Gastrocnemius medialis (tissue), 4 donors: ENCODE measurements around the gene SELENOH. TPM values are rescaled to one million over a fixed set of nuclear protein-coding genes. Genes with fewer than 3 reads are reported as not detected.
A peak's percentile ranks its signal among the peaks of the same experiment; 100 is the strongest.
"Not testable (repeated sequence)": the region's sequence is repeated elsewhere in the genome, so short reads cannot be mapped to it uniquely, and the experiment has no call there.

ENCODE experiments used
- ATAC-seq, 2 donors: fragments of 150-250 bp; one replicate each; pipeline ENCODE4 v1.9.1; 2016
- DNase-seq, 2 donors: peaks; one replicate each; pipeline ENCODE4 v3.0.0-alpha.2; 2019
- H3K27ac ChIP-seq, 4 donors: fragments of 200-600 bp; sonication (generic); 1 replicate in 1 of 4; 2 replicates in 3 of 4; pipeline ENCODE4 v1.5.1; 2016 to 2018; ENCODE audit warnings: mild to moderate bottlenecking in 2 of 4, moderate library complexity in 1 of 4
- H3K27me3 ChIP-seq, 3 donors: fragments of 200-600 bp; sonication (generic) in 2 of 3; 1 replicate in 1 of 3; 2 replicates in 2 of 3; pipeline versions ENCODE4 v1.5.1 to v1.6.0; 2016 to 2019; ENCODE audit warnings: mild to moderate bottlenecking in 1 of 3, moderate library complexity in 1 of 3
- H3K36me3 ChIP-seq, 2 donors: fragments of 200-600 bp; sonication (generic) in 1 of 2; one replicate each; pipeline ENCODE4 v1.5.1; 2017 to 2018
- H3K4me1 ChIP-seq, 2 donors: fragments of 200-600 bp; sonication (generic) in 1 of 2; one replicate each; pipeline ENCODE4 v1.5.1; 2016 to 2017; ENCODE audit warnings: mild to moderate bottlenecking in 2 of 2
- H3K4me3 ChIP-seq, 4 donors: fragments of 200-600 bp; sonication (generic) in 3 of 4; 1 replicate in 1 of 4; 2 replicates in 3 of 4; pipeline ENCODE4 v1.5.1; 2016 to 2019; ENCODE audit warnings: mild to moderate bottlenecking in 2 of 4
- H3K9me3 ChIP-seq, 3 donors: fragments of 200-600 bp; sonication (generic) in 2 of 3; 1 replicate in 1 of 3; 2 replicates in 2 of 3; pipeline ENCODE4 v1.5.1; 2016 to 2019
- POLR2A ChIP-seq, 2 donors: fragments of 450-650 bp; IDR thresholded peaks; one replicate each; pipeline ENCODE4 v1.6.1; 2017; ENCODE audit warnings: antibody characterized with exemption in 2 of 2, mild to moderate bottlenecking in 2 of 2, moderate library complexity in 2 of 2
- in situ Hi-C, 4 donors: fragments of 200-750 bp; cut with MboI; loops; one replicate each; pipeline versions ENCODE4 v1.15.0 to v1.8.0; 2017; ENCODE audit warnings: low sequenced_read_pairs in 4 of 4
- intact Hi-C: fragments of 100-400 bp; cut with DNase I; formaldehyde crosslinking; loops from one replicate; pipeline ENCODE4 v1.15.1; 2023; ENCODE audit warnings: low total_unique reads
- total RNA-seq, 4 donors: library from RNA; depleted of rRNA; stranded (reverse); fragments of >200 nt; gene quantifications; one replicate each; pipeline versions ENCODE4 v1.1.0 to v1.2.3, GENCODE V29; 2016
- TF ChIP-seq, protein P1 (sequence below), 5 experiments: fragments of 450-650 bp in 3 of 5; fragments of 200-600 bp in 2 of 5; sonication (generic) in 2 of 5; IDR thresholded peaks in 4 of 5; conservative IDR thresholded peaks in 1 of 5; 1 replicate in 4 of 5; 2 replicates in 1 of 5; pipeline ENCODE4 v1.5.1; 2016 to 2019; ENCODE audit warnings: antibody characterized with exemption in 5 of 5, mild to moderate bottlenecking in 3 of 5, moderate library complexity in 3 of 5

The SELENOH gene
- total RNA-seq, 4 donors from 2014 or later: 94.7 to 145 (median 132) TPM

DNA sequence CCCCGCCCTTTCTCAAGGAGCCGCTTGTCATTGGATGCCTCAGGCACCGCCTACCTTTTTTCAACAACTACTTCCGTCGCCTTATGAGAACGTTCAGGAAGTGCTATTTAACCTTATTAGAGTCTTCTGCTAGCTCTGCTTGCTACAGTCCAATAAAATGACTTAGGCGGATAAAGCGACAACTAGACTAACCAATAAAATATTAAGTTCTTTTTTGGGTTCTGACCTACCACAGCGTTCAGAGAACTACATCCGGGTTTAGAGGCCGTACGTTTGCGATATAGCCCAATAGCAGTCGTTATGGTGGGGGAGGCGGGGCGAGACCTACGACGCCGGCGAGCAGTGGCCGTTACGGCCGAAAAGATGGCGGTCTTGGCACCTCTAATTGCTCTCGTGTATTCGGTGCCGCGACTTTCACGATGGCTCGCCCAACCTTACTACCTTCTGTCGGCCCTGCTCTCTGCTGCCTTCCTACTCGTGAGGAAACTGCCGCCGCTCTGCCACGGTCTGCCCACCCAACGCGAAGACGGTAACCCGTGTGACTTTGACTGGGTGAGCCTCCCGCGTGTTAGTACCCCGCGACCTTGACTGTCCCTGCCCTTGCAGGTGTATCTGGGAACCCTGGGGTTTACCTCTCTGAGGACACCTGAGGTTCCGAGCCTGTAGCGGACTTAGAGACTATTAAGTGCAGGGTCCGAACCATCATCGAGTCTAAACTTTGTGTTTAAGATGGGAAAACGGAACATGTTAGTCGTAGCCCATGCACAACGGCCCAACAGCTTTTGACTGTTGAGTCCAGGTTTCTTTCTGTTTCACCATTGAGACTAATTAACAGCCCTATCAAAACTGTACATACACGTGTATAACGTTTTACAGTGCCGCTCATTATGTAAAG is 28.8 kb upstream of the SELENOH start, which contains the start of gene TMX2:
TMX2 (plus strand) TSS at position 338 of the 895 bp plus-strand sequence; CDS start at position 364, 26 bp downstream.
- TF ChIP-seq, protein P1, sequence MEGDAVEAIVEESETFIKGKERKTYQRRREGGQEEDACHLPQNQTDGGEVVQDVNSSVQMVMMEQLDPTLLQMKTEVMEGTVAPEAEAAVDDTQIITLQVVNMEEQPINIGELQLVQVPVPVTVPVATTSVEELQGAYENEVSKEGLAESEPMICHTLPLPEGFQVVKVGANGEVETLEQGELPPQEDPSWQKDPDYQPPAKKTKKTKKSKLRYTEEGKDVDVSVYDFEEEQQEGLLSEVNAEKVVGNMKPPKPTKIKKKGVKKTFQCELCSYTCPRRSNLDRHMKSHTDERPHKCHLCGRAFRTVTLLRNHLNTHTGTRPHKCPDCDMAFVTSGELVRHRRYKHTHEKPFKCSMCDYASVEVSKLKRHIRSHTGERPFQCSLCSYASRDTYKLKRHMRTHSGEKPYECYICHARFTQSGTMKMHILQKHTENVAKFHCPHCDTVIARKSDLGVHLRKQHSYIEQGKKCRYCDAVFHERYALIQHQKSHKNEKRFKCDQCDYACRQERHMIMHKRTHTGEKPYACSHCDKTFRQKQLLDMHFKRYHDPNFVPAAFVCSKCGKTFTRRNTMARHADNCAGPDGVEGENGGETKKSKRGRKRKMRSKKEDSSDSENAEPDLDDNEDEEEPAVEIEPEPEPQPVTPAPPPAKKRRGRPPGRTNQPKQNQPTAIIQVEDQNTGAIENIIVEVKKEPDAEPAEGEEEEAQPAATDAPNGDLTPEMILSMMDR (IDR thresholded peaks at IDR 0.05 in 4 of 5, conservative IDR thresholded peaks at IDR 0.05 in 1 of 5): peak in 1 of 5 experiments; percentile 3
- peak; percentile 49 to 59 for TF ChIP-seq POLR2A (IDR thresholded peaks at IDR 0.05)
- no peaks in the 10 kb centered on the region for H3K27me3 ChIP-seq
- DNase-seq (peak; percentile 90 to 95), ATAC-seq (peak; percentile 98)
- no peaks in the 10 kb centered on the region for H3K36me3 ChIP-seq
- H3K4me3 ChIP-seq: peak within 1 kb of the TSS; percentile 82 to 99 (median 92)
- in situ Hi-C loops (loop anchor here in 1 of 4 donors (25.0 kb wide), 1 partner anchor 875 kb away; the partner anchor contains the start of genes LPXN and ZFP91), intact Hi-C loops (loop anchor here (1.0 to 5.0 kb wide), 6 partner anchors 29 to 1905 kb away; partner anchors contain the start of genes CLP1, LPXN, OSBP and SELENOH)
- H3K27ac ChIP-seq: peak within 1 kb of the TSS; percentile 87 to 91 (median 89)
- peaks cover 33 to 34% of the 10 kb centered on the region in 2 donors for H3K4me1 ChIP-seq
- H3K9me3 ChIP-seq: no peaks in the 10 kb centered on the region

DNA sequence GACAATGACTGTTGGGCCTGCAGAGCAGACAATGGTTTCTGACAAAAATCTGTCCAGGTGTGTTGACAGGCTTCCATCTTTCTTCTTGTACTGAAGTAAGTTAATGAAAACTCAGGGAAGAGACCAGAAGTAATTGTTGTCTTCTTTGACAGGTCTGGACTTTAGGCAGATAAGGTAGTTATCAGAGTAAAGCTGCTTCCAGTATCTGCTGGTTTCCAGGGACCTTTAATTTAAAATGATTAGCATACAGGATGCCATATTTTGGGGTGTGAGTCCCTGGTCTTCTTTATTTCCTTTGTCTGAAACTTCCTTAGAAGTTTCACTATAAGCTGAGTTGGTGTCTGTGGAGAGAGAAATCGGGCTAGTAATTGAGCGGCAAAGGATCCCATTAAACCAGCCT is 27.5 kb upstream of the SELENOH start:
- intact Hi-C loops: loop anchor here (5.0 kb wide), 2 partner anchors 863 to 1903 kb away; partner anchors contain the start of genes LPXN, OSBP and ZFP91
- peaks cover 30 to 33% of the 10 kb centered on the region in 2 donors for H3K4me1 ChIP-seq
- no peak for ATAC-seq

DNA sequence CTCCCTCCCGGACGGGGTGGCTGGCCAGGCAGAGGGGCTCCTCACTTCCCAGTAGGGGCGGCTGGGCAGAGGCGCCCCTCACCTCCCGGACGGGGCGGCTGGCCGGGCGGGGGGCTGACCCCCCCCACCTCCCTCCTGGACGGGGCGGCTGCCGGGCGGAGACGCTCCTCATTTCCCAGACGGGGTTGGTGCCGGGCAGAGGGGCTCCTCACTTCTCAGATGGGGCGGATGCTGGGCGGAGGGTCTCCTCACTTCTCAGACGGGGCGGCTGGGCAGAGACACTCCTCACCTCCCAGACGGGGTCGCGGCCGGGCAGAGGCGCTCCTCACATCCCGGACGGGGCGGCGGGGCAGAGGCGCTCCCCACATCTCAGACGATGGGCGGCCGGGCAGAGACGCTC is 24.6 kb upstream of the SELENOH start:
- ATAC-seq: not testable (repeated sequence)

More for the DNA sequence above, 27.5 kb upstream of the SELENOH start:
- H3K27me3 ChIP-seq: no peaks in the 10 kb centered on the region
- no peaks in the 10 kb centered on the region for H3K36me3 ChIP-seq
- no peak for DNase-seq
- peak overlapping the region; percentile 82 to 99 (median 92) for H3K4me3 ChIP-seq
- H3K27ac ChIP-seq: peak overlapping the region in 3 of 4 donors; percentile 87 to 89 (median 88)
- no peaks in the 10 kb centered on the region for H3K9me3 ChIP-seq
- in situ Hi-C loops: loop anchor here in 1 of 4 donors (25.0 kb wide), 1 partner anchor 873 kb away; the partner anchor contains the start of genes LPXN and ZFP91
- no peak for TF ChIP-seq POLR2A (IDR thresholded peaks at IDR 0.05)
- TF ChIP-seq, protein P1 (IDR thresholded peaks at IDR 0.05 in 4 of 5, conservative IDR thresholded peaks at IDR 0.05 in 1 of 5): no peak

DNA sequence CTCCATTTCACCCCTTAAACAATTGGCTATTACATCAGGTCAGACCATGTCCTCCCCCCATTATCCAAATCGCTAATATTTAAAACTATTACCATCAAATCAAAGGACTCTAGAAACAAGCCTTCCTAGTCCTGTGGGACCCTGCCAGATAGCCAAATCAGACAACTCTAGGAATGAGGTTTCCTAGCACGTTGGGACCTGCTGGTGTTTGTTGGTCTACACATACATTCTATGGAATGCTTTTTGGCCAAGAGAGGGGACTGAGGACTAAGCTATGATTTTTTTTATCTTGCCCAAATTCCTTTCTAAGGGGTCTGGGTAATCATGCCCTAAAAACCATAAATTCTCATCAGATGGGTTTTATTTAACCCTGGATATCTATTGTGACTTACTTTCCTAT is 14.1 kb upstream of the SELENOH start:
- in situ Hi-C loops: no loop called here
- no peak for ATAC-seq
- Histone ChIP-seq H3K4me3 (no peak overlapping the region), H3K9me3 (no peaks in the 10 kb centered on the region), H3K4me1 (no peaks in the 10 kb centered on the region), H3K27me3 (no peaks in the 10 kb centered on the region), H3K27ac (no peak overlapping the region), H3K36me3 (no peaks in the 10 kb centered on the region)
- TF ChIP-seq POLR2A (IDR thresholded peaks at IDR 0.05): no peak
- TF ChIP-seq, protein P1 (IDR thresholded peaks at IDR 0.05 in 4 of 5, conservative IDR thresholded peaks at IDR 0.05 in 1 of 5): no peak
- intact Hi-C loops: no loop called here
- DNase-seq: no peak

More for the DNA sequence above, 24.6 kb upstream of the SELENOH start:
- intact Hi-C loops, DNase-seq, H3K27me3 ChIP-seq, H3K4me3 ChIP-seq, H3K27ac ChIP-seq, H3K36me3 ChIP-seq, H3K9me3 ChIP-seq: not testable (repeated sequence)
- peaks cover 21 to 22% of the 10 kb centered on the region in 2 donors for H3K4me1 ChIP-seq
- in situ Hi-C loops: loop anchor here in 1 of 4 donors (25.0 kb wide), 1 partner anchor 871 kb away; the partner anchor contains the start of genes LPXN and ZFP91

DNA sequence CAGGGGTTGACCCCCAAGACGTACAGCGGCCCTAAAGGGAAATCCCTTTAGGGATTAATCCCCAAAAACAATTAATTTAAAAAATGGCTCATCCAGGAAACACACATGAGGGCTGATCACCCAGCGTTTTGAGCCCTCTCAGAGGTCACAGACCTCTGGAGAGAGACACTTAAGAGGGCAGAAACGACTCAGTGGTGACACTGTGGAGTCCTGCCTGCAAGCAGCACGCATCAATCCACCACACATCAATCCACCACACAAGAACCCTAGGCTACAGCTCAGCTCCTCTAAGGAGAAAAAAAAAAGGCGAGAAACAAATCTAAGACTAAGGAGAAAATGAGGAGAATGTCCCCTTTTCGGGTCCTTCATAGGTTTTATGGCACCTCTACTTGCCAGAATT is 12.5 kb upstream of the SELENOH start:
- intact Hi-C loops: no loop called here
- DNase-seq (no peak), ATAC-seq (no peak)
- no peaks in the 10 kb centered on the region for H3K9me3 ChIP-seq
- H3K36me3 ChIP-seq: no peaks in the 10 kb centered on the region
- H3K4me3 ChIP-seq: no peak overlapping the region
- no peak overlapping the region for H3K27ac ChIP-seq
- no peaks in the 10 kb centered on the region for H3K4me1 ChIP-seq
- H3K27me3 ChIP-seq: no peaks in the 10 kb centered on the region
- in situ Hi-C loops: no loop called here
- no peak for TF ChIP-seq POLR2A (IDR thresholded peaks at IDR 0.05)
- TF ChIP-seq, protein P1 (IDR thresholded peaks at IDR 0.05 in 4 of 5, conservative IDR thresholded peaks at IDR 0.05 in 1 of 5): no peak
